NCI-H2227 (cell line): Measurements from ENCODE around the gene PPP1R16B.
"Not testable (repeated sequence)": the region's sequence is repeated elsewhere in the genome, so short reads cannot be mapped to it uniquely, and the experiment has no call there.

Experiments used
- DNase-seq: peaks from one replicate; lab custom pipeline; 2025; ENCODE audit not compliant: unreplicated experiment; lab: John Stamatoyannopoulos, UW

Gene PPP1R16B

GRCh38 chr20:38930242-38930569, 124.7 kb downstream of the PPP1R16B start:
- DNase-seq: no peak

- no peak for DNase-seq
Measured at GRCh38 chr20:38931984-38932383, 126.5 kb downstream of the PPP1R16B start.

- DNase-seq: no peak
Measured at GRCh38 chr20:38932457-38933120, 127.1 kb downstream of the PPP1R16B start.

GRCh38 chr20:38934530-38934929, 129.0 kb downstream of the PPP1R16B start:
- no peak for DNase-seq

GRCh38 chr20:38935285-38935684, 129.8 kb downstream of the PPP1R16B start:
- no peak for DNase-seq

GRCh38 chr20:38935967-38936407, 130.5 kb downstream of the PPP1R16B start:
- no peak for DNase-seq

GRCh38 chr20:38937000-38937399, 131.5 kb downstream of the PPP1R16B start:
- no peak for DNase-seq

- no peak for DNase-seq
Measured at GRCh38 chr20:38937978-38938473, 132.5 kb downstream of the PPP1R16B start.

GRCh38 chr20:38939686-38940085, 134.2 kb downstream of the PPP1R16B start:
- DNase-seq: no peak

- DNase-seq: no peak
Measured at GRCh38 chr20:38940644-38941043, 135.1 kb downstream of the PPP1R16B start.

- DNase-seq: no peak
Measured at GRCh38 chr20:38941726-38942389, 136.4 kb downstream of the PPP1R16B start.

- DNase-seq: no peak
Measured at GRCh38 chr20:38945012-38945411, 139.5 kb downstream of the PPP1R16B start.

- no peak for DNase-seq
Measured at GRCh38 chr20:38946836-38947235, 141.3 kb downstream of the PPP1R16B start.

- DNase-seq: no peak
Measured at GRCh38 chr20:38947931-38948362, 142.4 kb downstream of the PPP1R16B start.

GRCh38 chr20:38950254-38950653, 144.8 kb downstream of the PPP1R16B start:
- DNase-seq: no peak

GRCh38 chr20:38951611-38952010, 146.1 kb downstream of the PPP1R16B start:
- DNase-seq: no peak

GRCh38 chr20:38952153-38952552, 146.7 kb downstream of the PPP1R16B start:
- DNase-seq: no peak

GRCh38 chr20:38953630-38954340, 148.3 kb downstream of the PPP1R16B start:
- no peak for DNase-seq

GRCh38 chr20:38957235-38957876, 151.9 kb downstream of the PPP1R16B start:
- DNase-seq: no peak

- DNase-seq: no peak
Measured at GRCh38 chr20:38957915-38958485, 152.5 kb downstream of the PPP1R16B start.

- not testable (repeated sequence) for DNase-seq
Measured at GRCh38 chr20:38960187-38960687, 154.7 kb downstream of the PPP1R16B start.
